ENCODE measurements around the gene HELQ. TPM values are rescaled to one million over a fixed set of nuclear protein-coding genes. Genes with fewer than 3 reads are reported as not detected.

HELQ gene
- total and polyA plus RNA-seq, 9 of the 15 experiments (the other 6 are each of a cell fraction or from before 2014, with no cell fraction given): 3.5 to 15.2 (median 11.9) TPM

GRCh38 chr4:83486457-83487129, 31.0 kb upstream of the HELQ start (continued):
- no peak for TF ChIP-seq ZNF407 (IDR thresholded peaks at IDR 0.05; ENCODE audit: low read depth)
- TF ChIP-seq STAT5B (CRISPR knock-in tag; IDR thresholded peaks at IDR 0.05): no peak
- no peak for TF ChIP-seq NFRKB (IDR thresholded peaks at IDR 0.05; ENCODE audit: low read depth)
- TF ChIP-seq CREB1 (IDR thresholded peaks at IDR 0.05): no peak
- no peak for TF ChIP-seq CREB1 (CRISPR knock-in tag; IDR thresholded peaks at IDR 0.05)
- no peak for TF ChIP-seq ETV6 (IDR thresholded peaks at IDR 0.05; ENCODE audit: borderline replicate concordance in 1 of 2, low read depth in 2 of 2, low read length in 1 of 2)
- no peak for TF ChIP-seq ETV6 (CRISPR knock-in tag; IDR thresholded peaks at IDR 0.05; ENCODE audit: borderline replicate concordance)
- TF ChIP-seq NFE2L1 (tag; IDR thresholded peaks at IDR 0.05; ENCODE audit: borderline replicate concordance, low read depth): no peak
- no peak for TF ChIP-seq DACH1 (IDR thresholded peaks at IDR 0.05; ENCODE audit: partially characterized antibody)
- TF ChIP-seq TEAD2 (tag; IDR thresholded peaks at IDR 0.05): no peak
- no peak for TF ChIP-seq ZNF12 (CRISPR knock-in tag; IDR thresholded peaks at IDR 0.05)
- TF ChIP-seq PREB (CRISPR knock-in tag; IDR thresholded peaks at IDR 0.05): no peak
- no peak for TF ChIP-seq TAF9B (IDR thresholded peaks at IDR 0.05; ENCODE audit: partially characterized antibody)
- no peak for TF ChIP-seq MAFK (IDR thresholded peaks at IDR 0.05; ENCODE audit: low read length)
- no peak for TF ChIP-seq CBFB (CRISPR knock-in tag; IDR thresholded peaks at IDR 0.05)
- TF ChIP-seq PHF21A (IDR thresholded peaks at IDR 0.05; ENCODE audit: borderline replicate concordance, low read depth): no peak
- TF ChIP-seq CGGBP1 (CRISPR knock-in tag; IDR thresholded peaks at IDR 0.05): no peak
- no peak for TF ChIP-seq ZBTB34 (CRISPR knock-in tag; IDR thresholded peaks at IDR 0.05)
- no peak for TF ChIP-seq ZNF174 (CRISPR knock-in tag; IDR thresholded peaks at IDR 0.05)

Data from K562 (cell line).